Measurements from ENCODE around the gene POGZ.

POGZ gene

DNA sequence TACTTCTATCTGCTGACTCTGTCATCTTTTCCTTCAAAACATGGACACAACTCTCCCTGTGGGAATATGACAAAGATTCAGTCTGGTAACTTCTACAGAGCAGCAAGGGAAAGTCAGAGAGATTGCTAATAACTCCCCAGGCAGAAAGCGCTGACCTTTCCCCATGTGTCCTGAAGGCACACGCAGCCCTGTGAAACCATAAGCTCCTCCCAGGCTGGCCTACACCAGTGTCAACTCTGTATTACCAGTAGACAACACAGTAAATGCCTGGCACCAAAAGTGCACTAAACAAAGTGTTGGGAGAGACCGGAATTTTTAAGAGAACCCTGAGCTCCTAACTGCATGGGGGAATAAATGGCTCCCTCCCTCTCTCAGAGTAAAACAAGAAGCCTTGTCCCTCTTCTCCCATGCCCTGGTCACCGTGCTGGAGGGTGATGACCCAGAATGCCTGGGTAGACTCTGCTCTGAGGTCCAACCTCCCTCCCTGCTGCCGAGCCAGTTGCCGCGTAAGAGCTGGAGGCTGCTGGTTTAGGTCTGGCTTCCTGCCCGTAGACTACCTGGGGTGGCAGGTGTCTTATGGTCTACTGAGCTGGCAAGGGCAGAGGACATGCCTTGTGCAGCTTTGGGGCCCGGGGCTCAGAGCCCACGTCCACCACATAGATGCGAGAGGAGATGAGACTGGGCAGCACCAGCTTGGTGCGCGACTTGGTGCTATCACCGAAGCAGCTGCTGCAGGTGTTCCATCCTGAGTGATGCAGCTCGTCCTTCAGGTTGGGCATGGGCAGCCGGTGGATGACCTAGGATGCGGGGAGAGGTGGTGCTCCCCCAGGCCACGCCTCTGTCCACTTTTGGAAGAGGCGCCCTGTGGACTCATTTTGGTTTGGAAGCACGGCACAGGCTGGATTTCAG lies 90.6 kb downstream of the POGZ start:
- H3K9me2 ChIP-seq (ENCODE audit: low read depth, low read length) = no peaks in the 10 kb centered on the region
- no peak overlapping the region for H3K4me3 ChIP-seq (ENCODE audit: low read depth, low read length, poor library complexity, severe bottlenecking)
- no peaks in the 10 kb centered on the region for H3F3A ChIP-seq (ENCODE audit: insufficient read depth, low read length)
- no peaks in the 10 kb centered on the region for H3K79me2 ChIP-seq (ENCODE audit: insufficient read depth, low read length)
- no peak overlapping the region for H2AFZ ChIP-seq (ENCODE audit: low read length)
- H3K9me3 ChIP-seq (ENCODE audit: low read length) = no peaks in the 10 kb centered on the region
- H3K27me3 ChIP-seq (ENCODE audit: insufficient read depth, low read length) = no peaks in the 10 kb centered on the region
- TF ChIP-seq EZH2 (IDR thresholded peaks at IDR 0.05; ENCODE audit: borderline replicate concordance, low read length) = no peak
- no peak for TF ChIP-seq CTCF (IDR thresholded peaks at IDR 0.05; ENCODE audit: low read length)
- H3K9ac ChIP-seq (ENCODE audit: low read length) = no peak overlapping the region
- H4K20me1 ChIP-seq (ENCODE audit: insufficient read depth, low read length) = no peaks in the 10 kb centered on the region
- H3K4me1 ChIP-seq (ENCODE audit: insufficient read depth, low read length, severe bottlenecking) = no peaks in the 10 kb centered on the region
- H3K27ac ChIP-seq (ENCODE audit: low read depth, low read length, poor library complexity, severe bottlenecking) = no peak overlapping the region
- no peaks in the 10 kb centered on the region for H3K36me3 ChIP-seq (ENCODE audit: insufficient read depth, low read length)
- no peak overlapping the region for H3K4me2 ChIP-seq (ENCODE audit: low read length)

GRCh38 chr1:151367658-151368392 lies 91.5 kb downstream of the POGZ start:
- no peaks in the 10 kb centered on the region; the same call in 1 of the 2 replicates for H3K36me3 ChIP-seq (ENCODE audit: insufficient read depth, low read length)
- H3K4me1 ChIP-seq (ENCODE audit: insufficient read depth, low read length, severe bottlenecking) = no peaks in the 10 kb centered on the region
- H3K9me2 ChIP-seq (ENCODE audit: low read depth, low read length) = no peaks in the 10 kb centered on the region
- H3K4me2 ChIP-seq (ENCODE audit: low read length) = no peak overlapping the region
- H3K27me3 ChIP-seq (ENCODE audit: insufficient read depth, low read length) = no peaks in the 10 kb centered on the region
- H4K20me1 ChIP-seq (ENCODE audit: insufficient read depth, low read length) = no peaks in the 10 kb centered on the region
- no peak overlapping the region for H3K4me3 ChIP-seq (ENCODE audit: low read depth, low read length, poor library complexity, severe bottlenecking)
- H3K27ac ChIP-seq (ENCODE audit: low read depth, low read length, poor library complexity, severe bottlenecking) = no peak overlapping the region
- H2AFZ ChIP-seq (ENCODE audit: low read length) = no peak overlapping the region
- no peak overlapping the region for H3K9ac ChIP-seq (ENCODE audit: low read length)
- peaks cover 3% of the 10 kb centered on the region for H3K9me3 ChIP-seq (ENCODE audit: low read length)
- H3K79me2 ChIP-seq (ENCODE audit: insufficient read depth, low read length) = no peaks in the 10 kb centered on the region
- H3F3A ChIP-seq (ENCODE audit: insufficient read depth, low read length) = no peaks in the 10 kb centered on the region
- TF ChIP-seq CTCF (IDR thresholded peaks at IDR 0.05; ENCODE audit: low read length) (no peak), EZH2 (IDR thresholded peaks at IDR 0.05; ENCODE audit: borderline replicate concordance, low read length) (no peak)

- TF ChIP-seq EZH2 (IDR thresholded peaks at IDR 0.05; ENCODE audit: borderline replicate concordance, low read length) = no peak
- TF ChIP-seq CTCF (IDR thresholded peaks at IDR 0.05; ENCODE audit: low read length) = peak; percentile 12; the same call in 1 of the 2 replicates
- Histone ChIP-seq H3K36me3 (ENCODE audit: insufficient read depth, low read length) (no peaks in the 10 kb centered on the region; the same call in 1 of the 2 replicates), H3F3A (ENCODE audit: insufficient read depth, low read length) (no peaks in the 10 kb centered on the region), H3K9me3 (ENCODE audit: low read length) (peaks cover 15% of the 10 kb centered on the region), H3K9ac (ENCODE audit: low read length) (no peak overlapping the region), H4K20me1 (ENCODE audit: insufficient read depth, low read length) (no peaks in the 10 kb centered on the region), H2AFZ (ENCODE audit: low read length) (no peak overlapping the region), H3K9me2 (ENCODE audit: low read depth, low read length) (no peaks in the 10 kb centered on the region), H3K4me3 (ENCODE audit: low read depth, low read length, poor library complexity, severe bottlenecking) (no peak overlapping the region), H3K4me2 (ENCODE audit: low read length) (no peak overlapping the region), H3K27me3 (ENCODE audit: insufficient read depth, low read length) (no peaks in the 10 kb centered on the region), H3K79me2 (ENCODE audit: insufficient read depth, low read length) (no peaks in the 10 kb centered on the region), H3K27ac (ENCODE audit: low read depth, low read length, poor library complexity, severe bottlenecking) (no peak overlapping the region), H3K4me1 (ENCODE audit: insufficient read depth, low read length, severe bottlenecking) (no peaks in the 10 kb centered on the region)
Measured at GRCh38 chr1:151364996-151365395, 94.3 kb downstream of the POGZ start.
